Nephron progenitor cell (in vitro differentiated cells): ENCODE measurements around the gene GTPBP10.
"Not testable (repeated sequence)": the region's sequence is repeated elsewhere in the genome, so short reads cannot be mapped to it uniquely, and the experiment has no call there.

ENCODE experiments used
- DNase-seq: peaks from one replicate; pipeline ENCODE4 v3.0.0; 2021
- H3K27ac Mint-ChIP-seq: 2 replicates; pipeline ENCODE4 v1.8.0; 2021; ENCODE audit warnings: mild to moderate bottlenecking, moderate library complexity, mixed read lengths
- H3K27me3 Mint-ChIP-seq: 2 replicates; pipeline ENCODE4 v1.8.0; 2021; ENCODE audit warnings: mild to moderate bottlenecking, low read depth, mixed read lengths; ENCODE audit not compliant: poor library complexity
- H3K36me3 Mint-ChIP-seq: 2 replicates; pipeline ENCODE4 v1.8.0; 2021; ENCODE audit warnings: low read depth, mixed read lengths
- H3K4me1 Mint-ChIP-seq: 2 replicates; pipeline ENCODE4 v1.8.0; 2021; ENCODE audit warnings: mixed read lengths
- H3K4me3 Mint-ChIP-seq: 2 replicates; pipeline ENCODE4 v1.8.0; 2021; ENCODE audit warnings: mild to moderate bottlenecking, moderate library complexity, mixed read lengths
- H3K9me3 Mint-ChIP-seq: 2 replicates; pipeline ENCODE4 v1.8.0; 2021; ENCODE audit warnings: mild to moderate bottlenecking, moderate library complexity, mixed read lengths
- TF ChIP-seq, protein P1 (sequence below): fragments of 200-600 bp; sonication (generic); IDR thresholded peaks from 2 replicates; pipeline ENCODE4 v1.5.0; 2021; ENCODE audit warnings: antibody characterized with exemption

Gene GTPBP10

DNA sequence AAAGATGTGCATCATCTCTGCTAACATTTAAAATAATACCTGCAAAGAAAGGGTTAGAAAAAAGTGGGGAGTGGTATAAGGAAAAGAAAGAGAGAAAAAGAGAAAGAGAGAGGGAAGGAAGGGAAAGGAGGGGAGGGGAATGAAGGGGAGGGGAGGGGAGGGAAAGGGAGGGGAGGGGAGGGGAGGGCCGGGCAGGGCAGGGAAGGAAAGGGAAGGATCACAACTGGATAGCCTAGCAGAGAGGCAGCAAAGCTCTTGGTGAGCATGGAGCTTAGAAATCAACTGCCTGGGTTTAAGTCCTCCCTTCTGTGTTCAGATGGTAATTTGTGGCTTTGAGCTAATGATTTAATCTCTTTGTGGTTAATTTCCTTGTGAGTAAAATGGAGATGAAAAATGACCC, 20.0 kb upstream of the GTPBP10 start:
- TF ChIP-seq, protein P1, sequence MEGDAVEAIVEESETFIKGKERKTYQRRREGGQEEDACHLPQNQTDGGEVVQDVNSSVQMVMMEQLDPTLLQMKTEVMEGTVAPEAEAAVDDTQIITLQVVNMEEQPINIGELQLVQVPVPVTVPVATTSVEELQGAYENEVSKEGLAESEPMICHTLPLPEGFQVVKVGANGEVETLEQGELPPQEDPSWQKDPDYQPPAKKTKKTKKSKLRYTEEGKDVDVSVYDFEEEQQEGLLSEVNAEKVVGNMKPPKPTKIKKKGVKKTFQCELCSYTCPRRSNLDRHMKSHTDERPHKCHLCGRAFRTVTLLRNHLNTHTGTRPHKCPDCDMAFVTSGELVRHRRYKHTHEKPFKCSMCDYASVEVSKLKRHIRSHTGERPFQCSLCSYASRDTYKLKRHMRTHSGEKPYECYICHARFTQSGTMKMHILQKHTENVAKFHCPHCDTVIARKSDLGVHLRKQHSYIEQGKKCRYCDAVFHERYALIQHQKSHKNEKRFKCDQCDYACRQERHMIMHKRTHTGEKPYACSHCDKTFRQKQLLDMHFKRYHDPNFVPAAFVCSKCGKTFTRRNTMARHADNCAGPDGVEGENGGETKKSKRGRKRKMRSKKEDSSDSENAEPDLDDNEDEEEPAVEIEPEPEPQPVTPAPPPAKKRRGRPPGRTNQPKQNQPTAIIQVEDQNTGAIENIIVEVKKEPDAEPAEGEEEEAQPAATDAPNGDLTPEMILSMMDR: no peak
- DNase-seq: no peak
- Mint-ChIP-seq H3K36me3 (no peaks in the 10 kb centered on the region), H3K27ac (no peak overlapping the region), H3K27me3 (peaks cover 41% of the 10 kb centered on the region), H3K4me1 (peaks cover 2% of the 10 kb centered on the region), H3K4me3 (no peak overlapping the region), H3K9me3 (no peaks in the 10 kb centered on the region)

DNA sequence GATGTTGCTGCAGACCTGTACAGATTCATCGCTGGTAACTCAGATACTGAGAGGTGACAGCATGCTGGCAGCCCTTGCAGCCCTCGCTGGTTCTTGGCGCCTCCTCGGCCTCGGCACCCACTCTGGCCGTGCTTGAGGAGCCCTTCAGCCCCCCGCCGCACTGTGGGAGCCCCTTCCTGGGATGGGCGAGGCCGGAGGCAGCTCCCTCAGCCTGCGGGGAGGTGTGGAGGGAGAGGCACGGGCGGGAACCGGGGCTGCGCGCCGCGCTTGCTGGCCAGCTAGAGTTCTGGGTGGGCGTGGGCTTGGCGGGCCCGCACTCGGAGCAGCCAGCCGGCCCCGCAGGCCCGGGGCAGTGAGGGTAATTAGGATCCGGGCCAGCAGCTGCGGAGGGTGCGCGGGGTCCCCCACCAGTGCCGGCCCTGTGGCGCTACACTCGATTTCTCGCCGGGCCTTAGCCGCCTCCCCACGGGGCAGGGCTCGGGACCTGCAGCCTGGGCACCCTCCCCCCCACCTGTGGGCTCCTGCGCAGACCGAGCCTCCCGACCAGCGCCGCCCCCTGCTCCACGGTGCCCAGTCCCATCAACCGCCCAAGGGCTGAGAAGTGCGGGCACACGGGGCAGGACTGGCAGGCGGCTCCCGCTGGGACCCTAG, 12.2 kb upstream of the GTPBP10 start:
- DNase-seq: no peak
- Mint-ChIP-seq H3K4me3 (no peak overlapping the region), H3K36me3 (no peaks in the 10 kb centered on the region), H3K27me3 (peaks cover 20% of the 10 kb centered on the region), H3K27ac (no peak overlapping the region), H3K9me3 (peaks cover 4% of the 10 kb centered on the region), H3K4me1 (no peaks in the 10 kb centered on the region)
- TF ChIP-seq, protein P1: no peak

DNA sequence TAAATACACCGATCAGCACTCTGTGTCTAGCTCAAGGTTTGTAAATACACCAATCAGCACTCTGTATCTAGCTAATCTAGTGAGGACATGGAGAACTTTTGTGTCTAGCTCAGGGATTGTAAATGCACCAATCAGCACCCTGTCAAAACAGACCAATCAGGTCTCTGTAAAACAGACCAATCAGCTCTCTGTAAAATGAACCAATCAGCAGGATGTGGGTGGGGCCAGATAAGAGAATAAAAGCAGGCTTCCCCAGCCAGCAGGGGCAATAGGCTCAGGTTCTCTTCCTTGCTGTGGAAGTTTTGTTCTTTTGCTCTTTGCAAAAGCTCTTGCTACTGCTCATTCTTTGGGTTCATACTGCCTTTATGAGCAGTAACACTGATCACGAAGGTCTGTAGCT, 11.6 kb upstream of the GTPBP10 start:
- not testable (repeated sequence) for H3K27ac Mint-ChIP-seq, H3K36me3 Mint-ChIP-seq, DNase-seq

DNA sequence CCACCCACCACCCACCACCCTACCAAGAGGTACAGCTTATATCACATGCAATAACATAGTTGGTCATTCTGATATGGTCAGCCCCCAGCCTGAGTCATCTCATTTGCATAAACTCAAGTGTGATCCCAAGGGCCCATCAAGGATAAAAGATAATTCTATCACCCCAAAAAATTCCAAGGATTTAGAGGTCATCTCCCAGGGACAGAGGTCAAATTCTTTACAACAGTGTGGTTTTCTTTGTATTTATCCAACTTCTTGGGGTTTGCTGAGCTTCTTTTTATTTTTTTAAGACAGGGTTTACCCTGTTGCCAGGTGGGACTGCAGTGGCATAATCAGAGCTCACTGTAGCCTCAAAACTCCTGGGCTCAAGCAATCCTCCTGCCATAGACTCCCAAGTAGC, 9.4 kb upstream of the GTPBP10 start:
- no peak for DNase-seq
- TF ChIP-seq, protein P1: no peak
- Mint-ChIP-seq H3K9me3 (peaks cover 4% of the 10 kb centered on the region), H3K4me1 (no peaks in the 10 kb centered on the region), H3K36me3 (no peaks in the 10 kb centered on the region), H3K27me3 (peaks cover 16% of the 10 kb centered on the region), H3K27ac (no peak overlapping the region), H3K4me3 (no peak overlapping the region)

More for the DNA sequence above, 11.6 kb upstream of the GTPBP10 start:
- not testable (repeated sequence) for H3K4me1 Mint-ChIP-seq, H3K4me3 Mint-ChIP-seq, H3K9me3 Mint-ChIP-seq
- peaks cover 23% of the 10 kb centered on the region for H3K27me3 Mint-ChIP-seq

DNA sequence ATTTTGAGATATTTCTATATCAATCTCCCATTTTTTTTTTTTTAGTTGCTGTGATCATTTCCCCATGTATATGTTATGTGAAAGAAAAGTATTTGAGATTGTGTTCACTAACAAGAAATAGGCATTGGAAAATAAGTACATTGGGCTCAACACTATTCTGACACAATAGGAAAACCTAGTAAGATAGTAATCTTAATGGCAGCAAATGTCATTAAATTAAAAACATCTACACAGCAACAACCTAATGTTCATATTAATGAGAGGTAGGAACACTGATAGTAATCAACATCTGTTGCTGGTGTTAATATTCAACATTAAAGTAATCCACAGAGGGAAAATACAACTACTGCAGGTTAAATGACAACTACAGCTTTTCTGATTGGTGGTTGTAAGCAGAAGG, 1.5 kb upstream of the GTPBP10 start:
- Mint-ChIP-seq H3K4me3 (peak overlapping the region; percentile 98), H3K27me3 (peaks cover 4% of the 10 kb centered on the region), H3K36me3 (peaks cover 5% of the 10 kb centered on the region), H3K27ac (no peak overlapping the region), H3K4me1 (peaks cover 22% of the 10 kb centered on the region), H3K9me3 (no peaks in the 10 kb centered on the region)
- TF ChIP-seq, protein P1: no peak
- no peak for DNase-seq

DNA sequence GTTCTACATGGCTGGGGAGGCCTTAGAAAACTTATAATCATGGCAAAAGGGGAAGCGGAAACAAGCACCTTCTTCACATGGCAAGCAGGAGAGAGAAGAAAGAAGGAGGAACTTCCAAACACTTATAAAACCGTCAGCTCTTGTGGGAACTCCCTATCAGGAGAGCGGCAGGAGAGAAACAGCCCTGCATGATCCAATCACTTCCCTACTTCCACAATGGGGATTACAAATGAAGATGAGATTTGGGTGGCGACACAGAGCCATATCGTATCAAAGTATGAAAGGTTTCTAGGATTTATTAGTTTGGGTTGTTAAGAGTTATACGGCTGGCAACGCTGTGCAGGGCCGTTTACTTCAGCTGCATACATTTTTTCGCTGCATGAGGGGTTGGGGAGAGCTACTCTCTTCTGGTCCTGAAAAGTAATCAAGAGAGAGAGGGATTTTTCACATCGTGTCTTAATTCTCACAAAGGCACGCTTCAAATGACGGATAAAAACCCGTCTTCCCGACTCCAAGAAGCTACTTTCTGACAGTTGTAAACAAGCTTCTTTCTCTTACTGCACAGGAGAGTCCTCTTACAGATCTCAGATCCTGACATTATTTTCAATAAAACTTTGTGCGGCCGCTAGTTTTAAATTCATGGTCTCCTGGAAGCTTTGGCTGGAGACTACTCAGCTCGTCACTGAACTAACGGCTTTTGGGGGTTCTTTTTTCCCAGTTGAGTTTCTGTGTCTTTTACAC, 751 bp upstream of the GTPBP10 start:
- Mint-ChIP-seq H3K36me3 (peaks cover 9% of the 10 kb centered on the region), H3K4me1 (peaks cover 22% of the 10 kb centered on the region), H3K9me3 (no peaks in the 10 kb centered on the region), H3K4me3 (peak overlapping the region; percentile 98), H3K27me3 (no peaks in the 10 kb centered on the region), H3K27ac (peak overlapping the region; percentile 99)
- TF ChIP-seq, protein P1: no peak
- no peak for DNase-seq
